Measurements from ENCODE around the gene HAUS3. TPM values are rescaled to one million over a fixed set of nuclear protein-coding genes. Genes with fewer than 3 reads are reported as not detected.

The HAUS3 gene
- total and polyA plus RNA-seq, 2 of the 8 experiments (the other 6 are each of a cell fraction or from before 2014, with no cell fraction given), result 3.2 to 14.8 TPM

DNA sequence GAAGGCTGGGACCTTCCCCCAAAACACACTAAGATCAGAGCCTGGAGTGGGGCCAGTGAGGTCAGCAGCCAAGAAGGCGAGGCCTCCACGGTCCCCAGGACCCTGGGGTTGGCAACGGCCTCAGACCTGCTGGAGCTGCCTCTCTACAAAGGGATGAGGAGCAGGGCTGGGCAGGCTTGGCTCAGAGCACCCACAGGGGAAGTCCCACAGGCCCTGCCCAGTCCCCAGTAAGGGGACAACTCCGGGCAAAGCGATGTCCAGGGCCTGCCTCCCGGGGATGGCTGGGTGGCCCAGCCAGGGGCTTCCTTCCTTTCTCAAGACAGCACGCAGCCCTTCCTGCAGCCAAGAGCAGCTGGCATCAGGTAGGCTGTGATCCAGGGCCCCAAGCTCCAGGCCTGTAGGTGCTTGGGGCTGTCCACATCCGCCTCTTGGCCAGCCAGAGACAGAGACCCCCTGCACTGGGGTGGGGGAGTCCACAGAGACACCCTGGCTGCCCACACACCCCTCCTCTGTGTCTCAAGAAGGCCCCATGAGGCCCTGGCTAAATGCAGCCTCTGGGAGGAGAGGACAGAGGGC is 14.3 kb upstream of the HAUS3 start (continued):
- TF ChIP-seq SAP30 (IDR thresholded peaks at IDR 0.05; ENCODE audit: insufficient read depth, insufficient replicate concordance, low read length), result no peak
- no peak for TF ChIP-seq ATF3 (IDR thresholded peaks at IDR 0.05; ENCODE audit: insufficient read depth, low read depth, low read length)
